ENCODE results near the gene STBD1. TPM values are rescaled to one million over a fixed set of nuclear protein-coding genes. Genes with fewer than 3 reads are reported as not detected.

Gene STBD1
- polyA plus RNA-seq, 1 of the 3 experiments (the other 2 are of a cell fraction): 1.6 TPM

GRCh38 chr4:76315267-76315918 lies 8.9 kb downstream of the STBD1 start:
- H3K9ac ChIP-seq: no peak overlapping the region
- 0 out of 2 replicates have a peak, but pooled peaks cover 3% of the 10 kb centered on the region for H3K9me3 ChIP-seq
- no peak overlapping the region for H2AFZ ChIP-seq (ENCODE audit: low read depth)
- ChIA-PET CTCF (interaction anchor here (0.9 to 2.0 kb wide), 2 partner anchors 62 to 136 kb away, joined by 3 to 9 read pairs; no protein-coding TSS in a partner anchor), POLR2A (no interaction called here)
- peaks cover 0 to 11% of the 10 kb centered on the region in 2 experiments; a peak in 2 of 4 replicates for H3K4me1 ChIP-seq (ENCODE audit: control insufficient read depth in 1 of 2, insufficient read depth in 2 of 2, low read depth in 1 of 2, low read length in 1 of 2)
- no peaks in the 10 kb centered on the region for H3K9me2 ChIP-seq
- no peaks in the 10 kb centered on the region for H3K27me3 ChIP-seq (ENCODE audit: insufficient read depth)
- TF ChIP-seq SIN3A (IDR thresholded peaks at IDR 0.05; ENCODE audit: borderline replicate concordance, low read depth, low read length): no peak
- TF ChIP-seq MEF2A (IDR thresholded peaks at IDR 0.05; ENCODE audit: borderline replicate concordance, low read depth): no peak
- TF ChIP-seq FOXJ3 (CRISPR knock-in tag; IDR thresholded peaks at IDR 0.05): no peak
- TF ChIP-seq NFIC (IDR thresholded peaks at IDR 0.05; ENCODE audit: borderline replicate concordance): no peak
- TF ChIP-seq MXI1 (IDR thresholded peaks at IDR 0.05; ENCODE audit: low read depth, low read length): no peak
- no peak overlapping the region for H3K4me3 ChIP-seq (ENCODE audit: low read depth in 2 of 2, low read length in 1 of 2)
- no peak for DNase-seq
- 57% methylated on average over 6 of the region's 7 CpGs for WGBS (ENCODE audit: low lambda C conversion rate)
- H3K27ac ChIP-seq (ENCODE audit: low read depth in 2 of 2, low read length in 1 of 2): no peak overlapping the region
- no peaks in the 10 kb centered on the region for H3F3A ChIP-seq (replicated peaks; ENCODE audit: insufficient read depth)
- no peaks in the 10 kb centered on the region for H3K79me2 ChIP-seq (ENCODE audit: insufficient read depth)
- H4K20me1 ChIP-seq (ENCODE audit: insufficient read depth): no peaks in the 10 kb centered on the region
- peaks cover 0 to 4% of the 10 kb centered on the region in 2 experiments for H3K36me3 ChIP-seq (replicated peaks in 1 of 2; ENCODE audit: control insufficient read depth in 1 of 2, insufficient read depth in 2 of 2, low read length in 1 of 2)
- no peak overlapping the region for H3K4me2 ChIP-seq

DNA sequence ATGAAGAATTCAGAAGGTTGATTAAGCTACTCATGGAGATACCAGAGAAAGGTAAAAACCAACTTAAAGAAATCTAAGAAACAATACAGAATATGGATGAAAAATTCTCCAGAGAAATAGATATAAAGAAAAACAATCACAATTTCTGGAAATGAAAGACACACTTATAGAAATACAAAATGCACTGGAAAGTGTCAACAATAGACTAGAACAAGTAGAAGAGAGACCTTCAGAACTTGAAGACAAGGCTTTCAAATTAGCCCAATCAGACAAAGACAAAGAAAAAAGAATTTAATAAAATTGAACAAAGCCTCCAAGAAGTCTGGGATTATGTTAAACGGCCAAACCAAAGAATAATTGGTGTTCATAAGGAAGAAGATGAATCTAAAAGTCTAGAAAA lies 9.6 kb downstream of the STBD1 start:
- ChIA-PET CTCF (interaction anchor here (2.0 kb wide), 1 partner anchor 61 kb away, joined by 9 read pairs; no protein-coding TSS in a partner anchor), POLR2A (no interaction called here)
- Histone ChIP-seq H3K27ac (ENCODE audit: low read depth in 2 of 2, low read length in 1 of 2) (no peak overlapping the region), H3K4me2 (no peak overlapping the region), H3K9ac (no peak overlapping the region), H3K36me3 (replicated peaks in 1 of 2; ENCODE audit: control insufficient read depth in 1 of 2, insufficient read depth in 2 of 2, low read length in 1 of 2) (peaks cover 0 to 3% of the 10 kb centered on the region in 2 experiments), H3K9me3 (0 out of 2 replicates have a peak, but pooled peaks cover 3% of the 10 kb centered on the region), H3K4me3 (ENCODE audit: low read depth in 2 of 2, low read length in 1 of 2) (no peak overlapping the region), H3K79me2 (ENCODE audit: insufficient read depth) (no peaks in the 10 kb centered on the region), H3K27me3 (ENCODE audit: insufficient read depth) (no peaks in the 10 kb centered on the region), H3F3A (replicated peaks; ENCODE audit: insufficient read depth) (no peaks in the 10 kb centered on the region), H4K20me1 (ENCODE audit: insufficient read depth) (no peaks in the 10 kb centered on the region), H3K4me1 (ENCODE audit: control insufficient read depth in 1 of 2, insufficient read depth in 2 of 2, low read depth in 1 of 2, low read length in 1 of 2) (peaks cover 0 to 6% of the 10 kb centered on the region in 2 experiments; a peak in 2 of 4 replicates), H3K9me2 (no peaks in the 10 kb centered on the region), H2AFZ (ENCODE audit: low read depth) (no peak overlapping the region)
- DNase-seq: no peak
- 38% methylated on average over 1 of the region's 1 CpG for WGBS (ENCODE audit: low lambda C conversion rate)
- TF ChIP-seq, protein P1, sequence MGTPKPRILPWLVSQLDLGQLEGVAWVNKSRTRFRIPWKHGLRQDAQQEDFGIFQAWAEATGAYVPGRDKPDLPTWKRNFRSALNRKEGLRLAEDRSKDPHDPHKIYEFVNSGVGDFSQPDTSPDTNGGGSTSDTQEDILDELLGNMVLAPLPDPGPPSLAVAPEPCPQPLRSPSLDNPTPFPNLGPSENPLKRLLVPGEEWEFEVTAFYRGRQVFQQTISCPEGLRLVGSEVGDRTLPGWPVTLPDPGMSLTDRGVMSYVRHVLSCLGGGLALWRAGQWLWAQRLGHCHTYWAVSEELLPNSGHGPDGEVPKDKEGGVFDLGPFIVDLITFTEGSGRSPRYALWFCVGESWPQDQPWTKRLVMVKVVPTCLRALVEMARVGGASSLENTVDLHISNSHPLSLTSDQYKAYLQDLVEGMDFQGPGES (IDR thresholded peaks at IDR 0.05; ENCODE audit: low read depth, low read length): no peak
- TF ChIP-seq FOXJ3 (CRISPR knock-in tag; IDR thresholded peaks at IDR 0.05): no peak
- no peak for TF ChIP-seq FOXM1 (IDR thresholded peaks at IDR 0.05; ENCODE audit: low read depth)
- TF ChIP-seq, protein P2, sequence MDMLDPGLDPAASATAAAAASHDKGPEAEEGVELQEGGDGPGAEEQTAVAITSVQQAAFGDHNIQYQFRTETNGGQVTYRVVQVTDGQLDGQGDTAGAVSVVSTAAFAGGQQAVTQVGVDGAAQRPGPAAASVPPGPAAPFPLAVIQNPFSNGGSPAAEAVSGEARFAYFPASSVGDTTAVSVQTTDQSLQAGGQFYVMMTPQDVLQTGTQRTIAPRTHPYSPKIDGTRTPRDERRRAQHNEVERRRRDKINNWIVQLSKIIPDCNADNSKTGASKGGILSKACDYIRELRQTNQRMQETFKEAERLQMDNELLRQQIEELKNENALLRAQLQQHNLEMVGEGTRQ (IDR thresholded peaks at IDR 0.05; ENCODE audit: borderline replicate concordance, low read depth, low read length): no peak
- TF ChIP-seq YY1 (IDR thresholded peaks at IDR 0.05; ENCODE audit: low read depth): no peak
- no peak for TF ChIP-seq RFX5 (IDR thresholded peaks at IDR 0.05; ENCODE audit: low read length)
- TF ChIP-seq, protein P3, sequence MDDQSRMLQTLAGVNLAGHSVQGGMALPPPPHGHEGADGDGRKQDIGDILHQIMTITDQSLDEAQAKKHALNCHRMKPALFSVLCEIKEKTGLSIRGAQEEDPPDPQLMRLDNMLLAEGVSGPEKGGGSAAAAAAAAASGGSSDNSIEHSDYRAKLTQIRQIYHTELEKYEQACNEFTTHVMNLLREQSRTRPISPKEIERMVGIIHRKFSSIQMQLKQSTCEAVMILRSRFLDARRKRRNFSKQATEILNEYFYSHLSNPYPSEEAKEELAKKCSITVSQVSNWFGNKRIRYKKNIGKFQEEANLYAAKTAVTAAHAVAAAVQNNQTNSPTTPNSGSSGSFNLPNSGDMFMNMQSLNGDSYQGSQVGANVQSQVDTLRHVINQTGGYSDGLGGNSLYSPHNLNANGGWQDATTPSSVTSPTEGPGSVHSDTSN (IDR thresholded peaks at IDR 0.05): no peak
- TF ChIP-seq ZBTB33 (IDR thresholded peaks at IDR 0.05; ENCODE audit: borderline replicate concordance, low read depth): no peak
- no peak for TF ChIP-seq GATA2 (CRISPR knock-in tag; IDR thresholded peaks at IDR 0.05)
- TF ChIP-seq FOSL2 (IDR thresholded peaks at IDR 0.05; ENCODE audit: borderline replicate concordance, low read depth): no peak
